ENCODE measurements around the gene TMPRSS9.

The TMPRSS9 gene

DNA sequence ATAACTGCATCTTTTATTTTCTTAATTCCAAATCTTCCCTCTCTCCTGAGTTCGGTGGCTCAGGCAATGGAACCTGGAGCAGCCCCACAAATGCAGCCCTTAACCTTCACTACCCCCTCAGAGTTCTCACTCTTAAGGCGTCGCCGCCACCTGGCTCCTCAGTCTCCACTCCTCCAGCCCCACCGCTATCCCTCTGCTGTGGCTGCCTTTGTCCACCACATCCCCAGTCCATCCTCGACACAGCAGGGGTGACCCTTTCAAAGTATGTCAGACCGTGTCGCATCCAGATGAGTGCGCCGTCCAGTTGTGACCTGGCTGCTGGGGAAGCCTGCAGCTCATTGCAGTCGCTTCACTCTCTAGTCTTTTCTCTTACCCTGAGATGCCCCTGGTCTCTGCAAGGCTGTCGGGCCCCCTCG, 30.6 kb upstream of the TMPRSS9 start:
- no peak for DNase-seq (ENCODE audit: low read depth in 3 of 3)

DNA sequence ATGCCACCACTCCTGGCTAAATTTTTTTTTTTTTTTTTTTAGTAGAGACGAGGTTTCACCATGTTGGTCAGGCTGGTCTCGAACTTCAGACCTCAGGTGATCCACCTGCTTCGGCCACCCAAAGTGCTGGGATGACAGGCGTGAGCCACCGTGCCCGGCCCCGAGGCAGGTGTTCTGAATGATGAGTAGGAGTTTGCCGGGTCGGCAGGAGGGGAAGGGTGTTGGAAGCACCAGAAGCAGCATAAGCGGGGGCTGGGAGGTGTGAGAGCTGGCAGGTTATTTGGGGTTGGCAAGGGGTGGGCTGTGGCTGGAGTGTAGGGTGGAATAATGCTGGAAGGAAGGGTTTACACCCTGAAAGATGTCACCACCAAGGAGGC, 29.8 kb upstream of the TMPRSS9 start:
- DNase-seq (ENCODE audit: low read depth in 3 of 3): no peak

DNA sequence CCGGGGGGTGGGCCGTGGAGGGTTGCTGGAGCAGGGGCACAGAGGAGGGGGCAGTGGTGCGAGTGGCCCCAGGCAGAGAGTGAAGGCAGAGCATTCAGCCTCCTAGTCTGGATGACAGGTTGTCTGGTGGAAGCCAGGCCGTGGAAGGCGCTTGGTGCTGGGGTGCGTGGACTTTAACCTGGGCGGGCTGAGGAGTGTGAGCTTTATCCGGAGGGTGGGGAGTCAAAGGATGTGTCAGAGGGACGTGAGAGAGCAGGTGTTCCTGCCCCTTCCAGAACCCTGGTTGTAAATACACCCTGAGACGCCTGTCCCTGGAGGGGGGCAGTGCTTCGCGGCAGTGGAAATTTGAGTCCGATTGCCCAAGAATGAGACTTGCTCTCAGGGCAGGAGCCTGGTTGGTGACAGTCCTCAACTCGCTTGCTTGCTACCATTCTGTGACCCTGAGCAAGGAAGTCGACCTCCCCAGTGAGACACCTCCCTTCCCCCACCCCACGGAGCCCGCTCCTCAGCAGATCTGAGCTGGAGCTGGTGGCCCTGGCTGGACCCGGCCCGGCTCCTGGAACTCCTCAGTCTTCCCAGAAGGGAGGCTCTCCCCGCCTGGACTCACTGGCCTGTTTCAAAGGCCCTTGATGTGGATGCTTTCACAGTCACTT, 29.3 kb upstream of the TMPRSS9 start:
- DNase-seq (ENCODE audit: low read depth in 3 of 3): no peak

DNA sequence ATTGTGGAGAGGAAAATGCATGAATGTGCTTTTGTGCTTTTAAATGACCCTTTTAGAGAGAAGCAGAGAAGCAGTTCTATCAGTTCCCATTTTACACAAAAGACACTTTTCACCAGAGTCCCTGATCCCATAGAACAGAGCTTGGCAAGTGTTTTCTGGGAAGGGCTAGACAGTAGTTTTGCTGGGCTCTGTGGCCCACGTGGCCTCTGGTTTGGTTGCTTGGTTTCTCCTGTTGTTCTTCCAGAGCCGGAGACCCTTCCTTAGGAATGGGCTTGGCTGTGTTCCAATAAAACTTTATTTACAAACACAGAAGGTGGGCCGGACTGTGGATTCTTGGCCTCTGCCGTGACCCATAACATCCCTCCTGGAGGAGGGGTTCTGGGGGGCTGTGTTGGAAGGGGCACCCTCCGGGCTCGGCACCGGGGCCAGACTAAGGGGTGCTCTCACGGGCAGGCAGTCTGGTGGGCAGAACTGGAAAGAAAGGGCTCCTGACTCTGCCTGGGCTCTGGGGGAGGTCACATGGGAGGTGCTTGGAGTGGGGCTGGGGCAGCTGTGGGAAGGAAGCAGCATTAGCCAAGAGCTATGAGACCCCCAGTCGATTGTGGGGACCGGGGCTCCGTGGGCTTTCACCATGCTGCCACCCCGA, 28.3 kb upstream of the TMPRSS9 start:
- DNase-seq (ENCODE audit: low read depth in 3 of 3): no peak

DNA sequence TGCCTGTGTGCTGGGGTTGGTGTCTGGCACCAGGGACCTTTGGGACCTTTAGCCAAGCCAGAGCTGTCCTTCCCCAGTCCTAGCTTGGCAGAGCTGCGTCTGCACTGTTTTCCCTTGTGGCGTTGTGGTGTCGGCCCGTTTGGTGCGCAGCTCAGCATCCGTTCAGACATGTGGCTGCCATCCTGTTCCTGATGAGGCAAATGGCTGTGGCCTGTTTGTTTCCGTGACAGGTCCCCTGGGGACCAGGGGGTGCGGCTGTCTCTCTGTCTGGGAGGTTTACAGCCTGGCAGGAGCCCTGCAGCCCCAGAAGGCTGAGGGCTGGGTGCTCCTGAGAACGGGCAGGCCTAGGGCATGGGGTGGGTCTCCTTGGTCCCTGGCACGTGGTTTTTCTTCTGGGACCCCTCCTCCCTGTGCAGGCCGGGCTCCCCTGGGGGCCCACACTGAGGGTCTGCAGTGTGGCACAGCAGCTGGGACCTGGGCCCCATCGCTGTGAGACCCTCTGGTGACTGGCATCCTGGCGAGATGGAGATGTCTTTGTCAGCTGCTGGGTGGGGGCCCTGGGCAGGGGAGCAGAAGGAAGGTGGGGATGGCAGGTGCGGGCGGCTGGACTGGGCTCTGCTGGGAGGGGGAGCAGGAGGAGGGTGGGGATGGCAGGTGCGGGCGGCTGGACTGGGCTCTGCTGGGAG, 27.6 kb upstream of the TMPRSS9 start:
- no peak for DNase-seq (ENCODE audit: low read depth in 3 of 3)

- DNase-seq (ENCODE audit: low read depth in 3 of 3): no peak
These were observed 26.8 kb upstream of the TMPRSS9 start for GRCh38 chr19:2333027-2333806.

- no peak for DNase-seq (ENCODE audit: low read depth in 3 of 3)
These were observed 26.3 kb upstream of the TMPRSS9 start for GRCh38 chr19:2333807-2334211.

- DNase-seq (ENCODE audit: low read depth in 3 of 3): no peak
These were observed 25.6 kb upstream of the TMPRSS9 start for GRCh38 chr19:2334426-2334825.

DNA sequence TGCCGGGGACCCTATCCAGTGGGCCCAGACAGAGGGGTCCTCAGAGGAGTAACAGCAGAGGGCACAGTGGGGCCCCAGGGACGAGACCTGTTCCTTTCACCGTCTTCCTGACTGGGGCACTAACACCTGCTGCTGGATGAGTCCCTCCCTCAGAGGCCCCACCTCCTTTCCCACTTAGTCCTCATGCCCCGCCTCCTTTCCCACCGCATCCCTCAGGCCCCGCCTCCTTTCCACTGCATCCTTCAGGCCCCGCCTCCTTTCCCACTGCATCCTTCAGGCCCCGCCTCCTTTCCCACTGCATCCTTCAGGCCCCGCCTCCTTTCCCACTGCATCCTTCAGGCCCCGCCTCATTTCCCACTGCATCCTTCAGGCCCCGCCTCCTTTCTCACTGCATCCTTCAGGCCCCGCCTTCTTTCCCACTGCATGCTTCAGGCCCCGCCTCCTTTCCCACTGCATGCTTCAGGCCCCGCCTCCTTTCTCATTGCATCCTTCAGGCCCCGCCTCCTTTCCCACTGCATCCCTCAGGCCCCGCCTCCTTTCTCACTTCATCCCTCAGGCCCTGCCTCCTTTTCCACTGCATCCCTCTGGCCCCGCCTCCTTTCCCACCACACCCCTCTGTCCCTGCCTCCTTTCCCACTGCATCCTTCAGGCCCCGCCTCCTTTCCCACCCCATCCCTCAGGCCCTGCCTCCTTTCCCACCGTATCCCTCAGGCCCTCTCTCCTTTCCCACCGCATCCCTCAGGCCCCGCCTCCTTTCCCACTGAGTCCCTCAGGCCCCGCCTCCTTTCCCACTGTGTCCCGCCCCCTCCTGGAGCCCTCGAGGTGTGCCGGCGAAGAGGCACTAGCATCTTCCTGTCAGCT, 24.8 kb upstream of the TMPRSS9 start:
- DNase-seq (ENCODE audit: low read depth in 3 of 3): no peak

- no peak for DNase-seq (ENCODE audit: low read depth in 3 of 3)
These were observed 24.2 kb upstream of the TMPRSS9 start for GRCh38 chr19:2335848-2336247.

DNA sequence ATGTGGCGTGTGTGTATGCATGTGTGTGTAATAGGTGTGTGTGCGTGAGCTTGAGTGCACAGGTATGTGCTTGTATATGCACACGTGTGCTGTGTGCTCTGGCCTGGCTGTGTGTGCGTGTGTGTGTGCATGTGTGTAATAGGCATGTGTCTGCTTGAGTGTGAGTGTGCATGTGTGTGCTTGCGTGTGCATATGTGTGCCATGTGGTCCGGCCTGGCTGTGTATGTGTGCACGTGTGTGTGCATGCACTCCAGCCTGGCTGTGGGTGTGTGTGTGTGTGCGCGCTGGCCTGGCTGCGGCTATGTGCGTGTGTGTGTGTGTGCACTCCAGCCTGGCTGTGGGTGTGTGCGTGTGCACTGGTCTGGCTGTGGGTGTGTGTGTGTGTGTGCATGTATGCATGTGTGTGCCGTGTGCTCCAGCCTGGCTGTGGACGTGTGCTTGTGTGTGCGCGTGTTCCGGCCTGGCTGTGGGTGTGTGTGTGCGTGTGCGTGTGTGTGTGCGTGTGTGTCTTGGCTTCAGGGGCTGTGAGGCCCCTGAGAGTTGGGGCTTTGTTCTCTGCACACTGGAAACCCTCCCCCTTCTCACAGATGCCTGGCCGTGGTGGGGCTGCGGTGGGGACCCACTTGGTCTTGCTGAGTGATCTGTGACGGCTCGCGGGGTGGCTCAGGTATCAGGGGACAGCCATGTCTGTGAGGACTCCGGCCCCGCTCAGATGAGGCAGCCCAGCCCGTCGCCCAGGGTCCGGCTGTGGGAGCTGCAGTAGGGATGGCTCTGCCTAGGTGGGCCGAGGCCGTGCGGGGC, 23.3 kb upstream of the TMPRSS9 start:
- no peak for DNase-seq (ENCODE audit: low read depth in 3 of 3)

DNA sequence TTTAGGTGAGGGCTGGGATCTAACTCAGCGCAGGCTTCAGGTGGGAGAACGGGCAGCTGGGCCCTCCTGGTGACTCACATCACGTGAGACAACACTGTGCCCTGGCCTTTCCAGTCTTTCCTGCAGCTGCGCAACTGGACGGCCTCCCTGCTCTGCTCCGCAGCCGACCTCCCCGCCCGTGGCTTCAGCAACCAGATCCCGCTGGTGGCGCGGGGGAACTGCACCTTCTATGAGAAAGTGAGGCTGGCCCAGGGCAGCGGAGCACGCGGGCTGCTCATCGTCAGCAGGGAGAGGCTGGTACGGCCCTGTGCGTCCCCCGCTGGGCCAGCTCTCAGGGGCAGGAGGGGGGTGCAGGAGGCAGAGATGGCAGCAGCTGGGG, 22.7 kb upstream of the TMPRSS9 start:
- no peak for DNase-seq (ENCODE audit: low read depth in 3 of 3)

GRCh38 chr19:2338055-2338615, 21.9 kb upstream of the TMPRSS9 start:
- DNase-seq (ENCODE audit: low read depth in 3 of 3): no peak

GRCh38 chr19:2338751-2339643, 21.1 kb upstream of the TMPRSS9 start:
- no peak for DNase-seq (ENCODE audit: low read depth in 3 of 3)

DNA sequence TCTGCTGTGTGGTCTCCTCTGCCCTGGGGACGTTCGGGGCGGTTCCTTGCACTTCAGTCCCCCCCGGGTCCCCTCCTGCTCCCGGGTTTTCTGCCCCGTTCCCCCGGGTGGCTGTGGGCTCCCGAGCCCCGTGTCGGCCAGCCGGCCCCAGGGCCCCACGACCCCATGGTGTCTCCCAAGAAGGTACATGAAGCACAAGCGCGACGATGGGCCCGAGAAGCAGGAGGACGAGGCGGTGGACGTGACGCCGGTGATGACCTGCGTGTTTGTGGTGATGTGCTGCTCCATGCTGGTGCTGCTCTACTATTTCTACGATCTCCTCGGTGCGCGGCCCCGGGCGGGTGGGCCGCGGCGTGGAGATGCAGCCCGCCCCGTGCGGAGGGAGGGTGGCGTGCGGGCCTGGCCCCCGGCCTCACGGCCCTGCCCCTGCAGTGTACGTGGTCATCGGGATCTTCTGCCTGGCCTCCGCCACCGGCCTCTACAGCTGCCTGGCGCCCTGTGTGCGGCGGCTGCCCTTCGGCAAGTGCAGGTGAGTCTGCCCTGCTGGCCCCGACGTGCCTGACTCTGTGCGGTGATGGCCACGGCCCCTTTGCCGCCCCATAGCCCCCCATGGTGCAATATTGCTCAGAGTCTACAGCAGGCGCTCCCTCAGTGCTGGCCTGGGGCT, 20.3 kb upstream of the TMPRSS9 start:
- DNase-seq (ENCODE audit: low read depth in 3 of 3): no peak

DNA sequence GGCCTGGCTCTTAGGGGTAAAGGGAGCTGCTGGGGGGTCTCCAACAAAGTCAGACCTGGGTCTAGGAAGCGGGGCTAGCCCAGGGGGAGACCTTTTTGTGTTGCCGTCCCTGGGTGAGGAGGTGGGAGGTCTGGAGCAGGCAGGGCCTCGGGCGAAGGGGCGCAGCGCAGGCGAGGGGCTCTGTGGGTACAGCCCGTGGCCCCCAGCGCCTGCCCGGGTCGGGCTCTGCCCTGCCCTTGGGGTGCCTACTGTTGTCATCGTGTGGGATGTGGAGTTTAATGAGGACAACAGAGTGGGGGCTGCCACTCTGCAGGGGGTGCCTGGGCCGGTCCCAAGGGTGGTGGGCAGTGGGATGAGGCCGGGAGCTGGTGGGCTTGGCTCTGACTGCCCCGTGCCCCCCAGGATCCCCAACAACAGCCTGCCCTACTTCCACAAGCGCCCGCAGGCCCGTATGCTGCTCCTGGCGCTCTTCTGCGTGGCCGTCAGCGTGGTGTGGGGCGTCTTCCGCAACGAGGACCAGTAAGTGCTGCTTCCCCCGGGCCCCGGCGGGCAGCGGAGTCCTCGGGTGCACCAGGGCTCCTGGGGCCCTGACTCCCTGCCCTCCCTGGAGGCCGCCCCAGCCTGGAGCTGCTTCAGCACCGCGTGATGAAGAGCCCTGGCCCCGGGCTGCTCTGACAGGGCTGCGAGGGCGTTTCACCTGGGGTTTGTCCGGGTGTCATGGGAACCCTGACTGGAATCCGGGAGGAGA, 19.4 kb upstream of the TMPRSS9 start:
- DNase-seq (ENCODE audit: low read depth in 3 of 3): no peak

DNA sequence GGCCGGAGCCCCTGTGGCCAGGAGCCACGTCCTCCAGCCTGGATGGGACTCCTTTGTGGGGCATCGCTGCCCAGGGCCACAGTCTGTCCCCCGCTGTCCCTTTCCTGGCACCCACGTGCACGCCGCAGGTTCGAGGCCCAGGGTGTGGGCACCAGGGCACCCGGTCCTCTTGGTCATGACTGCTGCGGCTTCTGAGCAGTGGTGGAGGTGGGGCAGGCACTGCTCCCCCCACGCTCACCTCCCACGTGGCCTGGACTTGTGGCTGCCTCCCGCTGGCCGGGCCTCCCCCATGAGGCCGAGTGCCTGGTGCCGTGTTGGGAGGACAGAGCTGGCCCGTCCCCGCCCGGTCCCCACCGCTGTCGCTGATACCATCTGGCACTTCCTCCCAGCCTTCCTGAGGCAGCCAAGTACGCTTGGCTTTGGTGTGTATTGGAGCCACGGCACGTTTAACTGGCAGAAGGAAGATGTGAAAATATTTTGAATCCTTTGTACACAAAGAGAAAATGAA, 18.8 kb upstream of the TMPRSS9 start:
- no peak for DNase-seq (ENCODE audit: low read depth in 3 of 3)

DNA sequence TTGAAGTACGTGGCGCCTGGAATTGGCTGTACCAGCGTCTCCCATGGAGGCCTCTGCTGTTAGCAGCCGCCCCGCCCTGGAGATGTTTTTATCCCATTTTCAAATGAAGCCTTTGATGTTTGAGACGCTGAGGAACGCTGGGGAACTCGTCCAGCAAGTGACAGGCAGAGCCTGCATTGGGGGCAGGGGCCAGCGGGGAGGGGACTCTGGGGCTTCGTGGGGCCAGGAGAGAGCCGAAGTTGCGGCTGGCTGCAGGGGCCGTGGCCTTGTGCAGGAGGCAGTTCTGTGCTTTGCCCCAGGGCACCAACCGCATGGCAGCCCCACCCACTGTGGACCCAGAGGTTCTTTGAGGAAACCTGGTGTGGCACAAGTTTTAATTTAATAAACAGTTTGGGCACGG, 18.1 kb upstream of the TMPRSS9 start:
- DNase-seq (ENCODE audit: low read depth in 3 of 3): no peak

Data from stimulated activated CD4-positive, alpha-beta T cell treated with anti-CD3 and anti-CD28 coated beads, TNF-alpha, amount 100 ng/mL, for 48 hours (primary cell).